Measurements from ENCODE around the gene C1orf210. TPM values are rescaled to one million over a fixed set of nuclear protein-coding genes. Genes with fewer than 3 reads are reported as not detected.

Gene C1orf210
- total RNA-seq, 1 experiment from 2014 or later = not detected

- Histone ChIP-seq H3K4me1 (ENCODE audit: low read length) (peaks cover 19% of the 10 kb centered on the region), H4K20me1 (ENCODE audit: insufficient read depth, low read depth, low read length) (no peaks in the 10 kb centered on the region), H3K4me2 (ENCODE audit: low read depth, low read length, poor library complexity, severe bottlenecking) (no peak overlapping the region), H3K27ac (ENCODE audit: low read length) (no peak overlapping the region), H3K79me2 (ENCODE audit: low read length) (no peaks in the 10 kb centered on the region), H3K9me2 (replicated peaks; ENCODE audit: insufficient read depth, low read length) (no peaks in the 10 kb centered on the region), H3K9ac (ENCODE audit: low read length) (no peak overlapping the region), H3K27me3 (ENCODE audit: low read length) (no peaks in the 10 kb centered on the region), H3K36me3 (ENCODE audit: insufficient read depth, low read length) (no peaks in the 10 kb centered on the region), H3K9me3 (ENCODE audit: low read length) (no peaks in the 10 kb centered on the region), H2AFZ (ENCODE audit: low read length) (no peak overlapping the region), H3K4me3 (ENCODE audit: low read length) (no peak overlapping the region)
- no peak for DNase-seq
These were observed 50.3 kb downstream of the C1orf210 start for GRCh38 chr1:43235040-43235439.

- no peaks in the 10 kb centered on the region for H3K36me3 ChIP-seq (ENCODE audit: insufficient read depth, low read length)
- no peaks in the 10 kb centered on the region for H3K9me3 ChIP-seq (ENCODE audit: low read length)
- no peaks in the 10 kb centered on the region for H4K20me1 ChIP-seq (ENCODE audit: insufficient read depth, low read depth, low read length)
- no peak overlapping the region for H3K4me2 ChIP-seq (ENCODE audit: low read depth, low read length, poor library complexity, severe bottlenecking)
- H2AFZ ChIP-seq (ENCODE audit: low read length) = no peak overlapping the region
- no peaks in the 10 kb centered on the region for H3K27me3 ChIP-seq (ENCODE audit: low read length)
- no peak overlapping the region for H3K27ac ChIP-seq (ENCODE audit: low read length)
- H3K4me1 ChIP-seq (ENCODE audit: low read length) = peaks cover 11% of the 10 kb centered on the region
- H3K9me2 ChIP-seq (replicated peaks; ENCODE audit: insufficient read depth, low read length) = no peaks in the 10 kb centered on the region
- H3K9ac ChIP-seq (ENCODE audit: low read length) = no peak overlapping the region
- no peak for DNase-seq
- no peak overlapping the region for H3K4me3 ChIP-seq (ENCODE audit: low read length)
- no peaks in the 10 kb centered on the region for H3K79me2 ChIP-seq (ENCODE audit: low read length)
These were observed 51.1 kb downstream of the C1orf210 start for GRCh38 chr1:43234267-43234666.

GRCh38 chr1:43233631-43234030 lies 51.8 kb downstream of the C1orf210 start:
- no peak overlapping the region for H3K27ac ChIP-seq (ENCODE audit: low read length)
- H3K4me2 ChIP-seq (ENCODE audit: low read depth, low read length, poor library complexity, severe bottlenecking) = no peak overlapping the region
- no peaks in the 10 kb centered on the region for H3K36me3 ChIP-seq (ENCODE audit: insufficient read depth, low read length)
- no peak overlapping the region for H2AFZ ChIP-seq (ENCODE audit: low read length)
- H3K4me1 ChIP-seq (ENCODE audit: low read length) = peaks cover 5% of the 10 kb centered on the region
- no peaks in the 10 kb centered on the region for H4K20me1 ChIP-seq (ENCODE audit: insufficient read depth, low read depth, low read length)
- no peaks in the 10 kb centered on the region for H3K79me2 ChIP-seq (ENCODE audit: low read length)
- H3K9me3 ChIP-seq (ENCODE audit: low read length) = no peaks in the 10 kb centered on the region
- no peaks in the 10 kb centered on the region for H3K9me2 ChIP-seq (replicated peaks; ENCODE audit: insufficient read depth, low read length)
- DNase-seq = no peak
- no peaks in the 10 kb centered on the region for H3K27me3 ChIP-seq (ENCODE audit: low read length)
- H3K4me3 ChIP-seq (ENCODE audit: low read length) = no peak overlapping the region
- H3K9ac ChIP-seq (ENCODE audit: low read length) = no peak overlapping the region

DNA sequence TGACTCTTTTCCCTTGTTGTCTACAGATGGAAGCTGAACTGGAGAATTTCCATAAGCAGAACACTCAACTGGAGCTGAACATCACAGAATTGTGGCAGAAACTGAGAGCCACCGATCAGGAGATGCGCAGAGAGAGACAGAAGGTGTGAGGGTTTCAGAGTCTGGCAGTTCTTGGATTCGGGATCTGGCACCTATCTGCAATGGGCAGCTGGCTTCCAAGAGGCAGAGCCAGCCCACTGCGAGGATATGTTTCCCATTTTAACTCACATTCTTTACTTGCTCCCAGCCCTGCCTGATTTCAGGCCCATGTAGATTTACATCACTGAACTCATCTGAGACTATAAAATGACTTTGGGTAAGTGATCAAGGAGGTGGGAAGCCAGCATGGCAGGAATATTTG lies 52.9 kb downstream of the C1orf210 start:
- H3K4me1 ChIP-seq (ENCODE audit: low read length) = no peaks in the 10 kb centered on the region
- no peaks in the 10 kb centered on the region for H3K9me2 ChIP-seq (replicated peaks; ENCODE audit: insufficient read depth, low read length)
- no peak overlapping the region for H3K9ac ChIP-seq (ENCODE audit: low read length)
- H2AFZ ChIP-seq (ENCODE audit: low read length) = no peak overlapping the region
- no peak overlapping the region for H3K4me2 ChIP-seq (ENCODE audit: low read depth, low read length, poor library complexity, severe bottlenecking)
- DNase-seq = no peak
- H3K4me3 ChIP-seq (ENCODE audit: low read length) = no peak overlapping the region
- H3K27ac ChIP-seq (ENCODE audit: low read length) = no peak overlapping the region
- H3K27me3 ChIP-seq (ENCODE audit: low read length) = no peaks in the 10 kb centered on the region
- H3K36me3 ChIP-seq (ENCODE audit: insufficient read depth, low read length) = no peaks in the 10 kb centered on the region
- no peaks in the 10 kb centered on the region for H3K79me2 ChIP-seq (ENCODE audit: low read length)
- H4K20me1 ChIP-seq (ENCODE audit: insufficient read depth, low read depth, low read length) = no peaks in the 10 kb centered on the region
- no peaks in the 10 kb centered on the region for H3K9me3 ChIP-seq (ENCODE audit: low read length)

DNA sequence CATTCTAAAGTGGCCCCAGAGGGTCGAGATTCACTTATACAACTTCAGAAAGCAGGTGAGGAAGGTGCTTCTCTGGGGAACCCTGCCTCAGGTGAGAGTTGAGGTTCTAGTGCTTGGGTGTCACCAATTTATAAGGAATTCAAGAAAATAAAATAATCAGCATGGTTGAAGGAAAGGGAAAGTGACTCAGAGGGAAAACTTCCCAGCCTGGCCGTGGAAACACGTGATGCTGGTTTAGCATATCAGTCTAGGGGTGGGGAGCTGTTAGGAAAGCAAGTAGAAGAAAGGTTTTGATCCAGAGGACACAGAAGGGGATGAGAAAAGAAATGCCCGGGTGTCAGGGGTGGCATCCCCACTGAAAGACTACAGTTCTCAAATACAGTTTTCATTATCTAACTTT lies 53.3 kb downstream of the C1orf210 start:
- no peaks in the 10 kb centered on the region for H4K20me1 ChIP-seq (ENCODE audit: insufficient read depth, low read depth, low read length)
- no peaks in the 10 kb centered on the region for H3K79me2 ChIP-seq (ENCODE audit: low read length)
- no peak overlapping the region for H2AFZ ChIP-seq (ENCODE audit: low read length)
- H3K9ac ChIP-seq (ENCODE audit: low read length) = no peak overlapping the region
- H3K27ac ChIP-seq (ENCODE audit: low read length) = no peak overlapping the region
- H3K4me3 ChIP-seq (ENCODE audit: low read length) = no peak overlapping the region
- no peaks in the 10 kb centered on the region for H3K4me1 ChIP-seq (ENCODE audit: low read length)
- H3K27me3 ChIP-seq (ENCODE audit: low read length) = no peaks in the 10 kb centered on the region
- no peak for DNase-seq
- H3K36me3 ChIP-seq (ENCODE audit: insufficient read depth, low read length) = no peaks in the 10 kb centered on the region
- H3K9me2 ChIP-seq (replicated peaks; ENCODE audit: insufficient read depth, low read length) = no peaks in the 10 kb centered on the region
- H3K4me2 ChIP-seq (ENCODE audit: low read depth, low read length, poor library complexity, severe bottlenecking) = no peak overlapping the region
- H3K9me3 ChIP-seq (ENCODE audit: low read length) = no peaks in the 10 kb centered on the region

Other genes starting within 250 kb of the C1orf210 start
- 59.5 and 87.6 TPM in 2 replicates for gene EBNA1BP2, start 113.3 kb downstream of the C1orf210 start, total RNA-seq (2014; rRNA removed; shearing (Covaris generic); ENCODE audit: low replicate concordance)
- not detected in 2 replicates for gene CFAP57, start 113.3 kb downstream of the C1orf210 start, total RNA-seq (2014; rRNA removed; shearing (Covaris generic); ENCODE audit: low replicate concordance)
- gene TMEM125, start 15.6 kb downstream of the C1orf210 start, total RNA-seq (2014; rRNA removed; shearing (Covaris generic); ENCODE audit: low replicate concordance) = not detected in 2 replicates
- not detected in 2 replicates for gene TIE1, start 15.4 kb upstream of the C1orf210 start, total RNA-seq (2014; rRNA removed; shearing (Covaris generic); ENCODE audit: low replicate concordance)
- gene MPL, start 52.2 kb upstream of the C1orf210 start, total RNA-seq (2014; rRNA removed; shearing (Covaris generic); ENCODE audit: low replicate concordance) = not detected in 2 replicates
- 96.9 and 141 TPM in 2 replicates for gene CDC20, start 73.4 kb upstream of the C1orf210 start, total RNA-seq (2014; rRNA removed; shearing (Covaris generic); ENCODE audit: low replicate concordance)
- gene ELOVL1, start 82.4 kb upstream of the C1orf210 start, total RNA-seq (2014; rRNA removed; shearing (Covaris generic); ENCODE audit: low replicate concordance) = 37.4 and 48.5 TPM in 2 replicates
- gene MED8, start 104.2 kb upstream of the C1orf210 start, total RNA-seq (2014; rRNA removed; shearing (Covaris generic); ENCODE audit: low replicate concordance) = 42.5 and 50.7 TPM in 2 replicates
- 24.9 and 31.3 TPM in 2 replicates for gene SZT2, start 104.3 kb upstream of the C1orf210 start, total RNA-seq (2014; rRNA removed; shearing (Covaris generic); ENCODE audit: low replicate concordance)
- not detected in 2 replicates for gene HYI, start 168.3 kb upstream of the C1orf210 start, total RNA-seq (2014; rRNA removed; shearing (Covaris generic); ENCODE audit: low replicate concordance)
- not detected in 2 replicates for gene PTPRF, start 245.3 kb upstream of the C1orf210 start, total RNA-seq (2014; rRNA removed; shearing (Covaris generic); ENCODE audit: low replicate concordance)